Vagina (tissue), 2 donors: ENCODE data around the gene DEUP1.

Experiments used
- CTCF ChIP-seq, 3 experiments: fragments of 450-650 bp in 2 of 3; fragments of 200-600 bp in 1 of 3; sonication (generic) in 1 of 3; IDR thresholded peaks; one replicate each; pipeline ENCODE4 v1.5.1; 2017 to 2019; ENCODE audit warnings: antibody characterized with exemption in 3 of 3, mild to moderate bottlenecking in 2 of 3, moderate library complexity in 2 of 3
- POLR2AphosphoS5 ChIP-seq, 2 donors: sonication (generic); formaldehyde crosslinking; IDR thresholded peaks; one replicate each; pipeline ENCODE4 v1.9.0; 2017; ENCODE audit warnings: antibody characterized with exemption in 2 of 2, mild to moderate bottlenecking in 2 of 2, low read depth in 1 of 2; ENCODE audit not compliant: insufficient read depth in 1 of 2

- TF ChIP-seq CTCF (IDR thresholded peaks at IDR 0.05) (no peak), POLR2AphosphoS5 (IDR thresholded peaks at IDR 0.05; ENCODE audit: insufficient read depth in 1 of 2, low read depth in 1 of 2) (no peak)
Observed at GRCh38 chr11:93291110-93291509, 39.4 kb upstream of the DEUP1 start.
